ENCODE data around the gene MLST8. TPM values are rescaled to one million over a fixed set of nuclear protein-coding genes. Genes with fewer than 3 reads are reported as not detected.

Gene MLST8
- total and polyA plus RNA-seq, 12 donors = 19.3 to 43.1 (median 24.7) TPM

GRCh38 chr16:2223221-2223941, 18.1 kb downstream of the MLST8 start, which contains the start of gene E4F1:
Gene E4F1, plus strand, starts transcription at chr16:2223591. Its CDS starts 23 bp downstream, at chr16:2223614.
- H3K4me1 ChIP-seq = peaks cover 10 to 32% (median 25%) of the 10 kb centered on the region in 9 donors
- peaks cover 0 to 26% (median 5%) of the 10 kb centered on the region in 9 donors for H3K36me3 ChIP-seq
- ATAC-seq = peak; percentile 99 to 100 (median 100)
- peak within 1 kb of the TSS; percentile 69 to 96 (median 92) for H3K4me3 ChIP-seq
- TF ChIP-seq, protein P1, sequence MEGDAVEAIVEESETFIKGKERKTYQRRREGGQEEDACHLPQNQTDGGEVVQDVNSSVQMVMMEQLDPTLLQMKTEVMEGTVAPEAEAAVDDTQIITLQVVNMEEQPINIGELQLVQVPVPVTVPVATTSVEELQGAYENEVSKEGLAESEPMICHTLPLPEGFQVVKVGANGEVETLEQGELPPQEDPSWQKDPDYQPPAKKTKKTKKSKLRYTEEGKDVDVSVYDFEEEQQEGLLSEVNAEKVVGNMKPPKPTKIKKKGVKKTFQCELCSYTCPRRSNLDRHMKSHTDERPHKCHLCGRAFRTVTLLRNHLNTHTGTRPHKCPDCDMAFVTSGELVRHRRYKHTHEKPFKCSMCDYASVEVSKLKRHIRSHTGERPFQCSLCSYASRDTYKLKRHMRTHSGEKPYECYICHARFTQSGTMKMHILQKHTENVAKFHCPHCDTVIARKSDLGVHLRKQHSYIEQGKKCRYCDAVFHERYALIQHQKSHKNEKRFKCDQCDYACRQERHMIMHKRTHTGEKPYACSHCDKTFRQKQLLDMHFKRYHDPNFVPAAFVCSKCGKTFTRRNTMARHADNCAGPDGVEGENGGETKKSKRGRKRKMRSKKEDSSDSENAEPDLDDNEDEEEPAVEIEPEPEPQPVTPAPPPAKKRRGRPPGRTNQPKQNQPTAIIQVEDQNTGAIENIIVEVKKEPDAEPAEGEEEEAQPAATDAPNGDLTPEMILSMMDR (IDR thresholded peaks at IDR 0.05) = peak in 5 of 9 donors; percentile 8 to 34 (median 19)
- no peaks in the 10 kb centered on the region for H3K9me3 ChIP-seq
- H3K27me3 ChIP-seq = no peaks in the 10 kb centered on the region
- peak within 1 kb of the TSS; percentile 49 to 96 (median 90) for H3K27ac ChIP-seq
- intact Hi-C loops (cut with DNase I) = loop anchor here in 1 of 10 donors (5.0 kb wide), 1 partner anchor 211 kb away; no protein-coding TSS in a partner anchor
- DNase-seq = peak; percentile 100
- 0% methylated on average over 79 to 82 of the region's 82 CpGs for WGBS, 2 donors

- ATAC-seq (peak; percentile 22 to 66 (median 47)), DNase-seq (peak; percentile 33 to 43)
- intact Hi-C loops (cut with DNase I) = loop anchor here in 1 of 10 donors (5.0 kb wide), 1 partner anchor 212 kb away; no protein-coding TSS in a partner anchor
- TF ChIP-seq, protein P1 (IDR thresholded peaks at IDR 0.05) = peak in 2 of 9 donors; percentile 23 to 31
- H3K27ac ChIP-seq = peak overlapping the region; percentile 49 to 96 (median 90)
- peaks cover 0 to 32% (median 12%) of the 10 kb centered on the region in 9 donors for H3K36me3 ChIP-seq
- no peaks in the 10 kb centered on the region for H3K27me3 ChIP-seq
- no peaks in the 10 kb centered on the region for H3K9me3 ChIP-seq
- 7 to 8% methylated on average over 22 of the region's 22 CpGs for WGBS, 2 donors
- H3K4me3 ChIP-seq = peak overlapping the region; percentile 69 to 96 (median 92)
- H3K4me1 ChIP-seq = peaks cover 10 to 32% (median 25%) of the 10 kb centered on the region in 9 donors
Observed at GRCh38 chr16:2223942-2224486, 18.8 kb downstream of the MLST8 start.

GRCh38 chr16:2226245-2226793, 21.1 kb downstream of the MLST8 start:
- Histone ChIP-seq H3K27ac (peak overlapping the region in 1 of 10 donors; percentile 35), H3K9me3 (no peaks in the 10 kb centered on the region), H3K27me3 (no peaks in the 10 kb centered on the region), H3K4me3 (no peak overlapping the region), H3K36me3 (peaks cover 2 to 55% (median 23%) of the 10 kb centered on the region in 9 donors), H3K4me1 (peaks cover 10 to 32% (median 25%) of the 10 kb centered on the region in 9 donors)
- ATAC-seq (no peak), DNase-seq (no peak)
- intact Hi-C loops (cut with DNase I) = no loop called here
- 71 to 74% methylated on average over 9 of the region's 9 CpGs for WGBS, 2 donors
- TF ChIP-seq, protein P1 (IDR thresholded peaks at IDR 0.05) = no peak

GRCh38 chr16:2226918-2227317, 21.7 kb downstream of the MLST8 start:
- H3K36me3 ChIP-seq = peaks cover 6 to 61% (median 24%) of the 10 kb centered on the region in 9 donors
- no peaks in the 10 kb centered on the region for H3K9me3 ChIP-seq
- H3K27ac ChIP-seq = peak overlapping the region in 1 of 10 donors; percentile 35
- H3K27me3 ChIP-seq = no peaks in the 10 kb centered on the region
- H3K4me3 ChIP-seq = no peak overlapping the region
- peaks cover 10 to 32% (median 25%) of the 10 kb centered on the region in 9 donors for H3K4me1 ChIP-seq
- no peak for ATAC-seq
- intact Hi-C loops (cut with DNase I) = no loop called here
- no peak for DNase-seq
- 93 to 96% methylated on average over 6 of the region's 6 CpGs for WGBS, 2 donors
- TF ChIP-seq, protein P1 (IDR thresholded peaks at IDR 0.05) = no peak
